ENCODE measurements around the gene AGRP. TPM values are rescaled to one million over a fixed set of nuclear protein-coding genes. Genes with fewer than 3 reads are reported as not detected.

The AGRP gene
- total RNA-seq, 1 experiment from 2014 or later: not detected

DNA sequence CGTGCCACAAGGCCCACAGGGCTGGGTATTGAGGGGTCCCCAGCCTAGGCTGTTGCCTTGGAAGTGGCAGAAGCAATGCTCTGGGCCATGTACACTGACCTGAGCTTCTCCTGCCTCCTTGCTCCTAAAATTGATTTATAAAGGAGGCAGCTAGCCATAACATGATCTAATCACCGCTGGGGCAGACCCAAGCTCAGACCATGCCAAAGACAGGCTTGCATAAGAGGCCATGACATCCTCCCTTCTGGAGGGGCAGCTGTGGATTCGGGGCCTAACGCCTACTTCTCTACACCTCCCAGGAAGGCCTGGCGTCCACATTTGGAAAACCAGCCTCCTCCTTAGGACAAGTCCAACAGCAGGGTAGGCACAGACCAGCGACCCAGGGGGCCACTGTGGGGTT lies 40.1 kb downstream of the AGRP start (continued):
- TF ChIP-seq, protein P1, sequence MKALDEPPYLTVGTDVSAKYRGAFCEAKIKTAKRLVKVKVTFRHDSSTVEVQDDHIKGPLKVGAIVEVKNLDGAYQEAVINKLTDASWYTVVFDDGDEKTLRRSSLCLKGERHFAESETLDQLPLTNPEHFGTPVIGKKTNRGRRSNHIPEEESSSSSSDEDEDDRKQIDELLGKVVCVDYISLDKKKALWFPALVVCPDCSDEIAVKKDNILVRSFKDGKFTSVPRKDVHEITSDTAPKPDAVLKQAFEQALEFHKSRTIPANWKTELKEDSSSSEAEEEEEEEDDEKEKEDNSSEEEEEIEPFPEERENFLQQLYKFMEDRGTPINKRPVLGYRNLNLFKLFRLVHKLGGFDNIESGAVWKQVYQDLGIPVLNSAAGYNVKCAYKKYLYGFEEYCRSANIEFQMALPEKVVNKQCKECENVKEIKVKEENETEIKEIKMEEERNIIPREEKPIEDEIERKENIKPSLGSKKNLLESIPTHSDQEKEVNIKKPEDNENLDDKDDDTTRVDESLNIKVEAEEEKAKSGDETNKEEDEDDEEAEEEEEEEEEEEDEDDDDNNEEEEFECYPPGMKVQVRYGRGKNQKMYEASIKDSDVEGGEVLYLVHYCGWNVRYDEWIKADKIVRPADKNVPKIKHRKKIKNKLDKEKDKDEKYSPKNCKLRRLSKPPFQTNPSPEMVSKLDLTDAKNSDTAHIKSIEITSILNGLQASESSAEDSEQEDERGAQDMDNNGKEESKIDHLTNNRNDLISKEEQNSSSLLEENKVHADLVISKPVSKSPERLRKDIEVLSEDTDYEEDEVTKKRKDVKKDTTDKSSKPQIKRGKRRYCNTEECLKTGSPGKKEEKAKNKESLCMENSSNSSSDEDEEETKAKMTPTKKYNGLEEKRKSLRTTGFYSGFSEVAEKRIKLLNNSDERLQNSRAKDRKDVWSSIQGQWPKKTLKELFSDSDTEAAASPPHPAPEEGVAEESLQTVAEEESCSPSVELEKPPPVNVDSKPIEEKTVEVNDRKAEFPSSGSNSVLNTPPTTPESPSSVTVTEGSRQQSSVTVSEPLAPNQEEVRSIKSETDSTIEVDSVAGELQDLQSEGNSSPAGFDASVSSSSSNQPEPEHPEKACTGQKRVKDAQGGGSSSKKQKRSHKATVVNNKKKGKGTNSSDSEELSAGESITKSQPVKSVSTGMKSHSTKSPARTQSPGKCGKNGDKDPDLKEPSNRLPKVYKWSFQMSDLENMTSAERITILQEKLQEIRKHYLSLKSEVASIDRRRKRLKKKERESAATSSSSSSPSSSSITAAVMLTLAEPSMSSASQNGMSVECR (CRISPR knock-in tag; IDR thresholded peaks at IDR 0.05; ENCODE audit: borderline replicate concordance): no peak
- TF ChIP-seq, protein P2, sequence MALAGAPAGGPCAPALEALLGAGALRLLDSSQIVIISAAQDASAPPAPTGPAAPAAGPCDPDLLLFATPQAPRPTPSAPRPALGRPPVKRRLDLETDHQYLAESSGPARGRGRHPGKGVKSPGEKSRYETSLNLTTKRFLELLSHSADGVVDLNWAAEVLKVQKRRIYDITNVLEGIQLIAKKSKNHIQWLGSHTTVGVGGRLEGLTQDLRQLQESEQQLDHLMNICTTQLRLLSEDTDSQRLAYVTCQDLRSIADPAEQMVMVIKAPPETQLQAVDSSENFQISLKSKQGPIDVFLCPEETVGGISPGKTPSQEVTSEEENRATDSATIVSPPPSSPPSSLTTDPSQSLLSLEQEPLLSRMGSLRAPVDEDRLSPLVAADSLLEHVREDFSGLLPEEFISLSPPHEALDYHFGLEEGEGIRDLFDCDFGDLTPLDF (CRISPR knock-in tag; IDR thresholded peaks at IDR 0.05): no peak

DNA sequence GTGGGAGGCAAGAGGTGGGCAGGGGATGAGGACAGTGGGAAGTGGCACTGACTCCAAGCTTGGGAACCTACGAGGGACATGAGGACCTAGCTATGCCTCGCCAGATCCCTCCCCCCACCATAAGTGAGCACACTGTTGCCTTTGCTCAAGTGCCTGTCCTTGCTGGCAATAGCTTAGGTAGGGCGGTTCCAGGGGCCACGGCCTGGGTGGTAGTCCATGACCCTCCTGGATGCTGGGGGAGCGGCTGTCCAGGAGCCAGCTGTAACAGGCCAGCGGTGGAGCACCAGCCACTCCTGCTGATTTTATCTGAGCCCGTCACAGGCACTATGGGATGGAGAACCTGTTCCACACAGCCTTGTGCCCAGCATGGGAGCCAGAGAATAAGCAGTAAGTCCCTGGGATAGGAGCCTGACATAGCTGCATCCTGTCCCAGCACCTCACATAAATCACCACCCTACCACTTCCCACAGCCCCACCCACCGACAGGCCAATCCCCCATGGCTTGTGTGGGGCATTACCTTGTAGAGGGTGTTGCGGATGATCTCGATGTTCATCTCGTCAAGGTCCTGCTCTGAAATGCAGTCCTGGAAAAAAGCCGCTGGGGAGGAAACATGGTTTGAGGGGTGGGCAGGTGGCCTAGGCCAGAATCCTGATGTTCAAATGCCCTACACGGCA lies 40.6 kb downstream of the AGRP start:
- peaks cover 4% of the 10 kb centered on the region; the same call in 1 of the 2 replicates for H3K36me3 Mint-ChIP-seq
- peaks cover 6% of the 10 kb centered on the region for H3K4me1 Mint-ChIP-seq
- no peak overlapping the region for H3K4me3 Mint-ChIP-seq
- H3K27me3 Mint-ChIP-seq (ENCODE audit: low read depth): no peaks in the 10 kb centered on the region
- ChIA-PET POLR2A (no interaction called here), CTCF (interaction anchor here (0.9 to 12.8 kb wide), 9 partner anchors 10 to 158 kb away, joined by 3 to 234 read pairs (median 12); partner anchors contain the start of genes HSD11B2, KCTD19 and LRRC36)
- no peak overlapping the region for H3K27ac Mint-ChIP-seq
- DNase-seq (ENCODE audit: low spot score) (no peak), ATAC-seq (no peak)
- no peaks in the 10 kb centered on the region for H3K9me3 Mint-ChIP-seq
- no peak for TF ChIP-seq CREB1 (CRISPR knock-in tag; IDR thresholded peaks at IDR 0.05)
- no peak for TF ChIP-seq ZNF671 (CRISPR knock-in tag; IDR thresholded peaks at IDR 0.05)
- no peak for TF ChIP-seq GRHL2 (CRISPR knock-in tag; IDR thresholded peaks at IDR 0.05; ENCODE audit: insufficient replicate concordance, severe bottlenecking)
- no peak for TF ChIP-seq IRF2 (CRISPR knock-in tag; IDR thresholded peaks at IDR 0.05; ENCODE audit: borderline replicate concordance, low read depth)
- TF ChIP-seq, protein P3, sequence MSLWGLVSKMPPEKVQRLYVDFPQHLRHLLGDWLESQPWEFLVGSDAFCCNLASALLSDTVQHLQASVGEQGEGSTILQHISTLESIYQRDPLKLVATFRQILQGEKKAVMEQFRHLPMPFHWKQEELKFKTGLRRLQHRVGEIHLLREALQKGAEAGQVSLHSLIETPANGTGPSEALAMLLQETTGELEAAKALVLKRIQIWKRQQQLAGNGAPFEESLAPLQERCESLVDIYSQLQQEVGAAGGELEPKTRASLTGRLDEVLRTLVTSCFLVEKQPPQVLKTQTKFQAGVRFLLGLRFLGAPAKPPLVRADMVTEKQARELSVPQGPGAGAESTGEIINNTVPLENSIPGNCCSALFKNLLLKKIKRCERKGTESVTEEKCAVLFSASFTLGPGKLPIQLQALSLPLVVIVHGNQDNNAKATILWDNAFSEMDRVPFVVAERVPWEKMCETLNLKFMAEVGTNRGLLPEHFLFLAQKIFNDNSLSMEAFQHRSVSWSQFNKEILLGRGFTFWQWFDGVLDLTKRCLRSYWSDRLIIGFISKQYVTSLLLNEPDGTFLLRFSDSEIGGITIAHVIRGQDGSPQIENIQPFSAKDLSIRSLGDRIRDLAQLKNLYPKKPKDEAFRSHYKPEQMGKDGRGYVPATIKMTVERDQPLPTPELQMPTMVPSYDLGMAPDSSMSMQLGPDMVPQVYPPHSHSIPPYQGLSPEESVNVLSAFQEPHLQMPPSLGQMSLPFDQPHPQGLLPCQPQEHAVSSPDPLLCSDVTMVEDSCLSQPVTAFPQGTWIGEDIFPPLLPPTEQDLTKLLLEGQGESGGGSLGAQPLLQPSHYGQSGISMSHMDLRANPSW (CRISPR knock-in tag; conservative IDR thresholded peaks at IDR 0.05; ENCODE audit: low read depth): no peak
- no peak for TF ChIP-seq TP53 (CRISPR knock-in tag; IDR thresholded peaks at IDR 0.05)
- TF ChIP-seq JAZF1 (CRISPR knock-in tag; IDR thresholded peaks at IDR 0.05): no peak
- TF ChIP-seq, protein P4, sequence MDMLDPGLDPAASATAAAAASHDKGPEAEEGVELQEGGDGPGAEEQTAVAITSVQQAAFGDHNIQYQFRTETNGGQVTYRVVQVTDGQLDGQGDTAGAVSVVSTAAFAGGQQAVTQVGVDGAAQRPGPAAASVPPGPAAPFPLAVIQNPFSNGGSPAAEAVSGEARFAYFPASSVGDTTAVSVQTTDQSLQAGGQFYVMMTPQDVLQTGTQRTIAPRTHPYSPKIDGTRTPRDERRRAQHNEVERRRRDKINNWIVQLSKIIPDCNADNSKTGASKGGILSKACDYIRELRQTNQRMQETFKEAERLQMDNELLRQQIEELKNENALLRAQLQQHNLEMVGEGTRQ (CRISPR knock-in tag; IDR thresholded peaks at IDR 0.05): no peak
- no peak for TF ChIP-seq FOXJ3 (CRISPR knock-in tag; IDR thresholded peaks at IDR 0.05; ENCODE audit: borderline replicate concordance)
- TF ChIP-seq ZNF416 (CRISPR knock-in tag; IDR thresholded peaks at IDR 0.05): no peak
- TF ChIP-seq, protein P5, sequence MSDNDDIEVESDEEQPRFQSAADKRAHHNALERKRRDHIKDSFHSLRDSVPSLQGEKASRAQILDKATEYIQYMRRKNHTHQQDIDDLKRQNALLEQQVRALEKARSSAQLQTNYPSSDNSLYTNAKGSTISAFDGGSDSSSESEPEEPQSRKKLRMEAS (CRISPR knock-in tag; IDR thresholded peaks at IDR 0.05): no peak
- TF ChIP-seq ESRRA (CRISPR knock-in tag; IDR thresholded peaks at IDR 0.05; ENCODE audit: borderline replicate concordance): no peak
- TF ChIP-seq NR1H2 (CRISPR knock-in tag; IDR thresholded peaks at IDR 0.05): no peak
- no peak for TF ChIP-seq CREM (CRISPR knock-in tag; IDR thresholded peaks at IDR 0.05)
- no peak for TF ChIP-seq MYBL2 (CRISPR knock-in tag; IDR thresholded peaks at IDR 0.05)
